HG03108 (cell line): ENCODE results near the gene TAX1BP1.

Experiments
- ATAC-seq: cut with Tn5 transposase; IDR thresholded peaks from one replicate; pipeline ENCODE4 v1.9.1; 2021; ENCODE audit warnings: moderate library complexity; ENCODE audit not compliant: unreplicated experiment

TAX1BP1 gene

DNA sequence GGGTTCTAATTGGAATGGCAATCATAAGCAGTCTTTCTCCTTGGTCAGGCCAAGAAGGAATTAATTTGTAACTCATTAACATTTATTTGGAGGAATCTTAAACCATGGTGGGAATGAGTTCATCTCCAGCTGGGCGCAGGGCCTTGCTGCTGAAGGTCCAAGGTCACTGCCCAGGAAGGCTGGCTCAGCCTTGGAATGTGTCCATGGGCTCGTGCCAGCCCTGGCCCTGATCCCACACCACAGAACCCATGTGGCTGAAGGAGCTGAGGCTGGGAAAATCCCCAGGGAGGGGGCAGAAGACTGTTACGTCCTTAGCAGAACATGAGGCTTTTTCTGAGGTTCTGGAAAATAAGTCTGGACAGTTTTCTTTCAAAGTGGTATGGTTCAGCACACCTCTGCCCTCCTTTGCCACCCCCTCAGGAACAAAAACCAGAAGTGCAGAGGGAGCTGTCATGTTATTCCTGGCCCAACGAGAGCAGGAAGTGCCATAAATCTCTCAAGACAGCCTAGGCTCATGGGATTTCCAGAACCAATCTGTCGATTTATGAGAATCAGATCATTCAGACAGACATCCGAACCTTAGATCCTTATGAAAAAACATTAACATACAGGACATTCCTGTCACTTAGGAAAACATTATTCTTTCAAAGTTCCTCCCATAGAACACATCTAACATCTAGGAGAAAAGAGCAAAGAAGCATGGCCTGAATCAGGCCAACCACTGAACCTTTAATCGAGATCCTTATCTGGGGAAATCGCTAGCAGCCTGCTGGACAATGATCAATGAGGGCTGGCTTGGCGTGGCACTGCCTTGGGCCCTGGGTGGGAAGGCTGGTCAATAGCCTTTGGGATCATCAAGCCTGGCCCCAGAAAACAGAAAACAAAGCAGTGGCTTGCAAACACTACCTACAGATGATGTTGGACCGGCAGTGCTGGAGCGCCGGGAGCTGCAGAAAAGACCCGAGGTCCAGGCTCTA is 134.3 kb downstream of the TAX1BP1 start:
- ATAC-seq, result no peak

DNA sequence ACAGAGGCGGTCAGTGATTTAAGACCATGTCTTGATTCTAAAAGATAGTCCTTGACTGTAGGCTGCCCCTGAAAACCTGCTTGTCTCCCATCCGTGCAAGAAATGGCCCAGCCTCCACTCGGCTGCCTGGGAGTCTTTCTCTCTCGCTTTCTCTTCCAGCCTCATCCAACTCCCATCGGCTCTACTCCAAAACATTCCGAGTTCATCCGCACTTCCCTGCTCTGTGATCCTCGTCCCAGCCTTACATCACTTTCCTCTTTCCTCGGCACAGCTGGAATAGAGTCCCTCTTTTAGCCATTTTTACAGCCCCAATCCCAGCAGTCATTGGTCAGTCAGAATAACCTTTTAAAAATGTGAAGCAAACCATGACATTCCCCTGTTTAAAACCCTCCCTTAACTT is 135.1 kb downstream of the TAX1BP1 start:
- ATAC-seq, result no peak

- ATAC-seq, result no peak
Measured at GRCh38 chr7:27875832-27876231, 135.9 kb downstream of the TAX1BP1 start.

DNA sequence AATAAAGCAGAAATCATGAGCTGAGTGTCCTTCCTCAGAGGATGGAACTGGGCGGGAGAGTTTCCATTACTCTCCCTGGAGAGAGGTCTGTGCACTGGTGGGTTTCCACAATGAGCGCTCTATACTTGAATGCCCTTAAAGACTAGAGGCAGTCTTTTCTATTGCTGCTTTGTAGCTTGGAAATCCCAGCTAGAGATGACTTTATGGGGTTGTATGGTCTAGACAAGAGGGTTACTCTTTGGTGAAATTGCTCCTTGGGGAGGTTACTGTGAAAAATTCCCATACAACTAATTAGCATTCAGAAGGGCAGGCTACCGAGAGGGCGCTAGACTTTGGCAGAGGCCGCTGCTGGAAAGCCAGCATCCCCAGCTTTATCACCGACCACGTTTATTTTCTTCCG is 136.8 kb downstream of the TAX1BP1 start:
- ATAC-seq, result no peak
